Kidney tubule cell (primary cell): ENCODE measurements around the gene RPL27A.
A peak's percentile ranks its signal among the peaks of the same experiment; 100 is the strongest.
"Not testable (repeated sequence)": the region's sequence is repeated elsewhere in the genome, so short reads cannot be mapped to it uniquely, and the experiment has no call there.

ENCODE experiments used
- DNase-seq: peaks from one replicate; pipeline ENCODE4 v3.0.0-alpha.2; 2018; ENCODE audit warnings: low spot score

RPL27A gene

DNA sequence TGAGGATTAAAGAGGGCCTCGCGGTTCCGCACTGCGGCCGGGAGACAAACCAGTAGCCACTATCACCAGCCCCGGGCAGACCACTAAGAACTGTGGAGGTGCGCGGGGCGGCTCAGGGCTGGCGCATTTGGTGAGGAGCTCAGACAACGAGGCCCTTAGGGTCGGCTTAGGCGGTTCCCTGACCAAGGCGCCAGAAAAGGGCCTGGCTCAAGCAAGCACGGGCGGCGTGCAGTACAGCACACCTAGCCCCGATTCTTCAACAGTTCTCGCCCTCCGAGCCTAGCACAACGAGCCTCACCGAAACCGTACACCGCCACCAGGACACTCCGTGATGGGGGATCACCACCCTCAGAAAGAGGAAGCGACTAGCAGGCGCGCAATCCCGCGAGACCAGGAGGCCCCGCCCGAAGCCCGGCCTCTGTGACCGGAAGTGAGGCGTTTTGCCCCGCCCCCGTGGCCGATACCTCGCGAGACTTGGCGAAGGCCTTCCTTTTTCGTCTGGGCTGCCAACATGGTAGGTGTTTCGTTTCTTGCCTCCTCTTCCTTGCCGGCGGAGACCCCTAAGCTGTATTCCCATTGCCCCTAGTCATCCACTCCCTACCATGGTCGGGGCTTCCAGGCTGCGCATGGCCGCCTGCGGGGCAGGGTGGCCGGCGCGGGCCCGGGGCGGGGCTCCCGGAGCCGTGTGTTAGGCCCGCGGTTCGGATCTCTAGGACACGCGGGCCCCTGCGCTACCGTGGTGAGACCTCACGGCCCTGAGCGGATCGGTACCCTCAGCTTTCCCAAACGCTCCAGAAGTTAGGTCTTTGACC is at the start of gene RPL27A, which contains the start of gene TRIM66:
TSS of gene RPL27A (plus strand) at position 490 of the 812 bp plus-strand sequence. CDS start at position 512, 22 bp downstream.
TSS of gene TRIM66 (minus strand) at position 363 of the 812 bp plus-strand sequence. CDS start 10,391 bp downstream, outside the sequence.
- DNase-seq, result peak; percentile 96

DNA sequence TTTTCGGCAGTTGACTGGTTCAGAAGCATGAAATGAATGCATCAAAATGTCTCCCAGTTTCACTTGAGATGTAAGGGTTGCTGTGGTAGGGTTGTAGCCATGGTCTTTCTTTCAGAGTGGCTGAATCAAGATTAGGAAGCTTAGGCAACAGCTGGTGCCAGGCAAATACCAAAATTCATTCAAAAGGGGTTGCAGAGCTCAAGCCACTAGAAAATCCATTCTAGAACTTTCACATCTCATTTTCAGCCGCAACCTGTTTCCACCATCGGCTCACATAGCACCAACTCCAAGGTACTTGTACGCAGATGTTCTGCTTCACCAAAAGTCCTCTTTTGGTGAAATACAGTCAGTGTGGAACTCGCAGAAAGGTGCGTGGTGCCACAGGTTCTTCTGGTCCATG is 48.1 kb upstream of the RPL27A start:
- no peak for DNase-seq

DNA sequence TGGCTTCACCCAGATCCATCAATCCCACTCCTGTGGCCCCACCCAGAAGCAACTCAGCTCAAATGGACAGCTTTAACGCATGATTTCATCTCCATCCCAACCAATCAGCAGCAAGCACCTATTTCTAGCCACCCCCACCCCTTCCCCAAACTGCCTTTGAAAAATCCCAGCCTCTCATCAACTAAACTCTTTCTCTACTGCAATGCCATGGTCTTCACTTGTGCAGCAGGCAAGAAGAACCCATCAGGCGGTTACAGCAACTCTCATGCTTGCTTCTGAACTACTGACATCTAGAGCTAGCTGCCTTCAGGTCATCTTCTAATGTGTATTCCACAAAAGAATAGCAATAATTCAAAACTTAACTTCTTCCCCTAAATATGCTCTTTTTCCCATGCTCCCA is 46.5 kb upstream of the RPL27A start:
- no peak for DNase-seq

- DNase-seq, result no peak
Measured at GRCh38 chr11:8638300-8638699, 44.3 kb upstream of the RPL27A start.

DNA sequence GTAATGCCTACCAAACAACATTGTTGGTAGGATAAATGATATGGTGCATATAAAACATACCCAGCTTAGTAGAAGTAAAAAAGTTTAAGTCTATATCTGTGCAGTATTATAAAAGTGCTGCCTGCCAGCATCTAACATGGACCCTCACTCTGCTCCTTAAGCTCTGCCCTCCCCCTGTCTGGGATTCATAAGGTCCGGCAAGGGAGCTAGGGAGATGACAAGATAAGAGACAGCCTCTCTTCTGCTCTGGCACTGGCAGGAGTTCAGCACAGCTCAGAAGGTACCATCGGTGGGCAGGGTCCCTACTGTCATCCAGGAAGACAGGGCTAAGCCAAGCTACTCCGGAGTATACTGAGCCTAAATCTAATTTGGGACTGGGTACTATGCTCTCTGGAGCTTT is 42.9 kb upstream of the RPL27A start:
- DNase-seq, result no peak

GRCh38 chr11:8640267-8640906 is 42.2 kb upstream of the RPL27A start:
- no peak for DNase-seq

DNA sequence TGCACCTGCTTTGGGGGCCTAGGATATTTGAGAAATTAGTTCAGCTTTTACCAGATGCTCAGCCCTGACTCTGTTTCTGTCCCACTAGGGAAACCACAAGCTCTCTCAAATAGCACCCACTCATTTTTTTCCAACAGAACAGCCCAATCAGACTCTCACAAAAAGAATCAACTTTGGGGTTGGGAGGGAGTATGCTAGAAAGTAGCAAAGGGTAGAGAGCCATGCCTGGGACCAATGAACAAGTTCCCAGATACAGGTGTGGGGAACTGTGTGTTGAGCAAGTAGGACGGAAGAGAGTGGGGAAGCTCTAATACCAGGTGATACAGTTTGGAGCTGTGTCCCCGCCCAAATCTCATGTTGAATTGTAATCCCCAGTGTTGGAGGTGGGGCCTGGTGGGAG is 41.3 kb upstream of the RPL27A start:
- no peak for DNase-seq

- DNase-seq, result no peak
Measured at GRCh38 chr11:8642196-8642841, 40.3 kb upstream of the RPL27A start.

DNA sequence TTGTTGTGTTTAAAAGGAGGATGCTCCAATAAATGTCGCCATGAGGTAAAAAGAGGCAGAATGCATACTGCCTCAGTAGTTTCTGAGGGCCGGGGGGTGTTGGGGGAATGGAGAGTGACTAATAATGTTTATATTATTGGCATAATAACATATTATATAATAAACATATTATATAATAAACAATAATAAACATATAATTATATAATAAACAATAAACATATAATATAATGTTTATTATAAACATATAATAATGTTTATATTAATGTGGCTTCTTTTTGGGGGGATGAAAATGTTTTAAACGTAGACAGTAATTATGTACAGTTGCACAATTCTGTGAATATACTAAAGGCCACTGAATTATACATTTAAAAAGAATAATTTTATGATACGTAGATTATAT is 35.7 kb upstream of the RPL27A start:
- no peak for DNase-seq

DNA sequence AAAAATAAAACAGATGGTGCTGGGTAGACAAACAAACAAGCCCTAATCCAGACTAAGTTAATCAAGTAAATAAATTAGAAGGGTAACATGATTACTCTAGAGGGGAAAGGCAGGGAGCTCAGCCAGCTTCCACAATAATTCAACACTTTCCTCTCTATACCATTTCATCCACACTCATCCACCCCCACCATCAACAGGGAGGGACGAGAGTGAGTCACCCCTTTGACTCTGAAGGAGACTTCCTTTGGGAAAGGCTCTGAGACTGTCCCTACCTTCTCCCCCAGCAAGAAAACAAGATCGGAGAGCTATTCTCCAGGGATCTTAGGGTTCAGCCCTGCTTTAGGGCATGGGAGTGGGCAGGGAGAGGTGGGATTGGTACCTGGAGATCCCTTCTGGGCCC is 33.2 kb upstream of the RPL27A start:
- DNase-seq, result peak; percentile 43

- DNase-seq, result peak; percentile 36
Measured at GRCh38 chr11:8650401-8650990, 32.1 kb upstream of the RPL27A start.

DNA sequence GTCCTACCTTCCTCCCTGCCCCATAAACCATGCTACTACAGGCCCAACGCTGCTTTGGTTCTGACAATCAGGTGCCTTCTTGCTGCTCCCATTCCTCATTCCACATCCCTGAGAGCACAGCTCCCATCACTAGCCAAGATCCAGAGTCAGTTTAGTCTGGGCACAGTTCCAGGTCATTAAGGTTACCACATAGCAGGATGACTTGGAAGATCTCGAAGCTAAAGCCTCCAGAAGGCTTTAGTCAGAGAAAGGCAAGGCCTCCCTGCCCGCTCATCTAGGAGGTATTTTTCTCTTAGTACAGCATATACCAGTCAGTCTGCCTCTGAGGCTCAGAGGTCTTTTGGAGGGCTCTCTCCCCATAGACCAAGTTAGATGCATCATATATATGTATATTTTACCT is 30.5 kb upstream of the RPL27A start:
- peak; percentile 96 for DNase-seq

GRCh38 chr11:8654503-8654902 is 28.1 kb upstream of the RPL27A start:
- DNase-seq, result no peak

DNA sequence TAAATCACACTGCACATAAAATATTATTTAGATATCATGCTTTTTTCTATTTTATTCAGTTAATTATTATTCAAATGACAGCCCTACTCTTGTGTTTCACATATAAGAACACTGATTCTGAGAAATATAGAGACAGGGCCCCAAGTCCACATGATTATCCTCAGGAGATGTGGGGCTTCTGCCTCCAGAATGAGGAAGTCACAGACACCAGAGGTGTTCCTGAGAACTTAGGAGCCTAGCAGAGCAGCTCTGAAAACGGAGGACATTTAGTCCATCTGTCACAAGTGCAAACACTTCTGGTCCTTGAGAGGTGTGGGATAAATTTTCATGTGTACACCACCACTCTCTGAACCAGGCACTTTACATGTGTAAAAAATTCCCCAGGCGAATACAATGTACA is 26.3 kb upstream of the RPL27A start:
- no peak for DNase-seq

DNA sequence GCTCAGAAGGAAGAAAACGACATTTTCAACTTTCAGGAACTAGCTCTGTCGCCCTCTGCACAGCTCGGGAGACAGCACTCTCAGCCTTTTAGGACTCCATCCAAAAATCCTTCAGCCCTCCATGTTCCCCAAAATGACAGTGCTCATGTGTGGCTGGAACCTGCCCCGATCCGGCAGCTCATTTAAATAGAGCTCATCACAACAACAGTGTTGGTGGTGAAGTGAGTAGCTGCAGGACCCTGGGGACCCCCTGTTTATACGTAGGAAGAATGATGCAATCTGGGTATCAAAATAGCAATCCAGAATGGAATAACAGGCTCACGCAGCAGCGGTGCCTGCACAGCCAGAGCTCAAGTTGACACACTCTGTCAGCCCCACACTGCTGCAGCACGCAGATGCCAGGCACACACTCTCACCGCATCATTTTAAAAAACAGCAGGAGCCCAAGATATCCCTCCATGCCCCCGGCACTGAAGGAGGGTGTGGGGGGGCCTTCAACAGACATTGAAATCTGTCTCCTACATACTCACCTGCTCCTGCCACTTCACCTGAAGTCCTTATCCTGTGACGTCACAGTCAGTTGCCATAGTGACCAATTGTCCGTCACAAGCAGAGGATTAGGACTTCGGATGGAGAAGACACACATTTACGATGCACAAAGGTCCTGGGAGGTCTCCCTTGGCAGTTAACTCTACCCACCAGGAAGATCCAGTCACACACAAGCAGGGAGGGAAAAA is 24.1 kb upstream of the RPL27A start:
- DNase-seq, result no peak

GRCh38 chr11:8661001-8661795 is 21.4 kb upstream of the RPL27A start:
- DNase-seq, result no peak

DNA sequence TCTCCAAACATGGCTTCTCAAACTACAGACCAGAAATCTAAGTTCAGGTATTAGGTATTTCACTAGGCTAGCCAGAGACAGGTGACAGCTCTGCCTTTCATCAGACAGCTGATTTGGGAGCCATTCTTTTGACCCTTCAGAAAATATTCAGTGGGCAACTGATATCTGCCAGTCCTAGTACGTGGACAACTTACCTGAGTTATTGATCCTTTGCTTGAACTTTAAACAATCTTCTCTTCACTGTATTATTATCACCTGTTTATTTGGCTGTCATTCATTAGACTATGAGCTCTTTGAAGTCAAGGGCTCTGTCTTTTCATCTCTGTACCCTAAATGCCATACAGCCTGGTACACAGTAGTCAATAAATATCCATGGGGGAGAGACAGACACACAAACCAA is 17.4 kb upstream of the RPL27A start:
- no peak for DNase-seq

- DNase-seq, result not testable (repeated sequence)
Measured at GRCh38 chr11:8670081-8670480, 12.5 kb upstream of the RPL27A start.

DNA sequence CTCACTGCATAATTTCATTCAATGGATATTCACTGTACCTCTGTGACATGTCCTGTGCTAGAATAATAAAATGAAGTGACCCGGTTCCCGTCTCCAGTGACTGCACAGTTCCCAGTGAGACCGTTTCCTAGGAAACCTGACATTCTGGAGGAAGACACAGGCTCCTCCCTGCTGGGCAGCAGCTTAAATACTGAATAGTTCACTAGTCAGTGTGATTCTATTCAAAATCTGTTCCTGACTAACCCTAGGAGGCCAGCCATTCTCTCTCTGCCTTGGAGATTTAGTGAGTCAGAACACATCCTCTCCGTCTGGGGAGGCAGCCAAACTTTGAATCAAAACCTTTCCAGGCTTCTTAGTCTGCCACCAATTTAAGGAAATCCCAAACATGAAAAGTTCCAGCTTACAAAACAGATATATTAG is 11.4 kb upstream of the RPL27A start:
- DNase-seq, result peak; percentile 93

GRCh38 chr11:8671651-8672062 is 10.9 kb upstream of the RPL27A start:
- DNase-seq, result peak; percentile 77

DNA sequence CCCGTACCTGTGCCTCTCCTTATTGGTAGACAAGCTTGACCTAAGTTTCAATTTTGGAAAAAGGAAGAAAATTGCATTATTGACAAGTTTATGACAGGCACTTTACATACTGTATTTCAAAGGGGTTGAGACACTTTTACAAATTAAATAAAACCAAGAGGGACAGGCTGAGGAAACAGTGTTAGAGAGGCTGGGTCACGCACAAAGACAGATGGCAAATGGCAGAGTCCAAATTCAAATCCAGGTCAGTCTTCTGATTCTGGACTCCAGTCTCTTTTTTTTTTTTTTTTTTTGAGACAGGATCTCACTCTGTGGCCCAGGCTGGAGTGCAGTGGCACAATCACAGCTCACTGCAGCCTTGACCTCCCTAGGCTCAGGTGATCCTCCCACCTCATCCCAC is 10.2 kb upstream of the RPL27A start:
- no peak for DNase-seq
